Central memory CD8-positive, alpha-beta T cell (primary cell): ENCODE results near the gene MRPL32.
A peak's percentile ranks its signal among the peaks of the same experiment; 100 is the strongest.
"Not testable (repeated sequence)": the region's sequence is repeated elsewhere in the genome, so short reads cannot be mapped to it uniquely, and the experiment has no call there.

ENCODE experiments used
- ATAC-seq: fragments of 150-1000 bp; cut with Tn5 transposase; replicated peaks from 2 replicates; pipeline ENCODE4 v1.10.0; 2022; ENCODE audit warnings: mild to moderate bottlenecking, moderate FRiP score, moderate number of reproducible peaks; ENCODE audit not compliant: poor library complexity, severe bottlenecking; ENCODE audit errors: extremely low read depth
- DNase-seq, 2 donors: peaks; one replicate each; pipeline ENCODE4 v3.0.0; 2021; ENCODE audit warnings: low spot score in 2 of 2
- H3K27ac Mint-ChIP-seq: one replicate; pipeline ENCODE4 v1.8.0; 2022; ENCODE audit warnings: low read depth, mild to moderate bottlenecking, moderate library complexity, mixed read lengths
- H3K27me3 Mint-ChIP-seq: one replicate; pipeline ENCODE4 v1.8.0; 2022; ENCODE audit warnings: mixed read lengths
- H3K36me3 Mint-ChIP-seq: one replicate; pipeline ENCODE4 v1.8.0; 2022; ENCODE audit warnings: mild to moderate bottlenecking, moderate library complexity, mixed read lengths; ENCODE audit not compliant: insufficient read depth
- H3K4me1 Mint-ChIP-seq: one replicate; pipeline ENCODE4 v1.8.0; 2022; ENCODE audit warnings: mixed read lengths
- H3K4me3 Mint-ChIP-seq: one replicate; pipeline ENCODE4 v1.8.0; 2022; ENCODE audit warnings: mild to moderate bottlenecking, moderate library complexity, mixed read lengths
- H3K9me3 Mint-ChIP-seq: one replicate; pipeline ENCODE4 v1.8.0; 2022; ENCODE audit warnings: mixed read lengths

MRPL32 gene

GRCh38 chr7:42931834-42932651 is at the start of gene MRPL32, which contains the start of gene PSMA2:
TSS of gene MRPL32 (plus strand) at chr7:42932376. CDS start at chr7:42932387, 11 bp downstream.
TSS of gene PSMA2 (minus strand) at chr7:42932174. CDS start at chr7:42932158, 16 bp downstream.
- DNase-seq (peak; percentile 86 to 93), ATAC-seq (peak; percentile 99)
- Mint-ChIP-seq H3K4me1 (peaks cover 52% of the 10 kb centered on the region), H3K27me3 (no peaks in the 10 kb centered on the region), H3K9me3 (no peaks in the 10 kb centered on the region), H3K36me3 (peaks cover 28% of the 10 kb centered on the region), H3K27ac (peak within 1 kb of the TSS; percentile 97), H3K4me3 (peak within 1 kb of the TSS; percentile 99)

- DNase-seq (no peak), ATAC-seq (no peak)
- H3K27me3 Mint-ChIP-seq: peaks cover 35% of the 10 kb centered on the region
- no peak overlapping the region for H3K4me3 Mint-ChIP-seq
- H3K4me1 Mint-ChIP-seq: peaks cover 10% of the 10 kb centered on the region
- H3K9me3 Mint-ChIP-seq: no peaks in the 10 kb centered on the region
- H3K27ac Mint-ChIP-seq: no peak overlapping the region
- H3K36me3 Mint-ChIP-seq: peaks cover 2% of the 10 kb centered on the region
These were observed 48.2 kb upstream of the MRPL32 start for GRCh38 chr7:42883950-42884349.

- ATAC-seq, H3K9me3 Mint-ChIP-seq, H3K27ac Mint-ChIP-seq, H3K36me3 Mint-ChIP-seq, DNase-seq, H3K4me3 Mint-ChIP-seq: not testable (repeated sequence)
- Mint-ChIP-seq H3K27me3 (peaks cover 30% of the 10 kb centered on the region), H3K4me1 (peaks cover 15% of the 10 kb centered on the region)
These were observed 47.0 kb upstream of the MRPL32 start for GRCh38 chr7:42885183-42885582.

- Mint-ChIP-seq H3K36me3 (peaks cover 4% of the 10 kb centered on the region), H3K4me1 (peaks cover 15% of the 10 kb centered on the region), H3K9me3 (no peaks in the 10 kb centered on the region), H3K27ac (no peak overlapping the region), H3K27me3 (peaks cover 30% of the 10 kb centered on the region), H3K4me3 (no peak overlapping the region)
- DNase-seq (no peak), ATAC-seq (no peak)
These were observed 46.0 kb upstream of the MRPL32 start for GRCh38 chr7:42886129-42886528.

- H3K27ac Mint-ChIP-seq: no peak overlapping the region
- H3K36me3 Mint-ChIP-seq: peaks cover 4% of the 10 kb centered on the region
- H3K4me1 Mint-ChIP-seq: peaks cover 15% of the 10 kb centered on the region
- ATAC-seq: no peak
- peaks cover 30% of the 10 kb centered on the region for H3K27me3 Mint-ChIP-seq
- H3K4me3 Mint-ChIP-seq: peak overlapping the region; percentile 1
- no peaks in the 10 kb centered on the region for H3K9me3 Mint-ChIP-seq
- no peak for DNase-seq
These were observed 45.2 kb upstream of the MRPL32 start for GRCh38 chr7:42886893-42887505.

GRCh38 chr7:42893346-42894240 is 38.6 kb upstream of the MRPL32 start:
- Mint-ChIP-seq H3K27me3 (peaks cover 35% of the 10 kb centered on the region), H3K4me1 (peaks cover 8% of the 10 kb centered on the region), H3K4me3 (no peak overlapping the region), H3K9me3 (peaks cover 7% of the 10 kb centered on the region), H3K36me3 (peaks cover 2% of the 10 kb centered on the region), H3K27ac (no peak overlapping the region)
- no peak for DNase-seq
- no peak for ATAC-seq

- no peaks in the 10 kb centered on the region for H3K4me1 Mint-ChIP-seq
- no peak overlapping the region for H3K27ac Mint-ChIP-seq
- no peaks in the 10 kb centered on the region for H3K9me3 Mint-ChIP-seq
- no peaks in the 10 kb centered on the region for H3K36me3 Mint-ChIP-seq
- ATAC-seq (no peak), DNase-seq (no peak)
- H3K4me3 Mint-ChIP-seq: no peak overlapping the region
- peaks cover 22% of the 10 kb centered on the region for H3K27me3 Mint-ChIP-seq
These were observed 31.3 kb upstream of the MRPL32 start for GRCh38 chr7:42900842-42901241.

- H3K4me1 Mint-ChIP-seq: peaks cover 7% of the 10 kb centered on the region
- H3K36me3 Mint-ChIP-seq: no peaks in the 10 kb centered on the region
- peaks cover 7% of the 10 kb centered on the region for H3K27me3 Mint-ChIP-seq
- H3K27ac Mint-ChIP-seq: no peak overlapping the region
- no peak overlapping the region for H3K4me3 Mint-ChIP-seq
- no peak for DNase-seq
- no peaks in the 10 kb centered on the region for H3K9me3 Mint-ChIP-seq
- ATAC-seq: no peak
These were observed 29.8 kb upstream of the MRPL32 start for GRCh38 chr7:42902331-42902730.

GRCh38 chr7:42906181-42906580 is 26.0 kb upstream of the MRPL32 start:
- ATAC-seq (no peak), DNase-seq (no peak)
- no peak overlapping the region for H3K27ac Mint-ChIP-seq
- no peak overlapping the region for H3K4me3 Mint-ChIP-seq
- H3K27me3 Mint-ChIP-seq: no peaks in the 10 kb centered on the region
- no peaks in the 10 kb centered on the region for H3K9me3 Mint-ChIP-seq
- H3K4me1 Mint-ChIP-seq: peaks cover 37% of the 10 kb centered on the region
- peaks cover 5% of the 10 kb centered on the region for H3K36me3 Mint-ChIP-seq

- ATAC-seq (no peak), DNase-seq (no peak)
- no peaks in the 10 kb centered on the region for H3K27me3 Mint-ChIP-seq
- H3K9me3 Mint-ChIP-seq: no peaks in the 10 kb centered on the region
- H3K27ac Mint-ChIP-seq: no peak overlapping the region
- H3K4me1 Mint-ChIP-seq: peaks cover 45% of the 10 kb centered on the region
- H3K36me3 Mint-ChIP-seq: peaks cover 7% of the 10 kb centered on the region
- H3K4me3 Mint-ChIP-seq: no peak overlapping the region
These were observed 24.9 kb upstream of the MRPL32 start for GRCh38 chr7:42907316-42907715.

- Mint-ChIP-seq H3K4me1 (peaks cover 54% of the 10 kb centered on the region), H3K4me3 (no peak overlapping the region), H3K27me3 (no peaks in the 10 kb centered on the region), H3K36me3 (peaks cover 15% of the 10 kb centered on the region), H3K27ac (peak overlapping the region; percentile 16), H3K9me3 (no peaks in the 10 kb centered on the region)
- ATAC-seq (no peak), DNase-seq (no peak)
These were observed 21.9 kb upstream of the MRPL32 start for GRCh38 chr7:42910306-42910705.
